ENCODE measurements around the gene CCL26.

- TF ChIP-seq POLR2A (IDR thresholded peaks at IDR 0.05; ENCODE audit: low read depth, low read length): no peak
- no peak for TF ChIP-seq POLR2AphosphoS5 (IDR thresholded peaks at IDR 0.05; ENCODE audit: low read depth, low read length)
- TF ChIP-seq TAF1 (IDR thresholded peaks at IDR 0.05; ENCODE audit: borderline replicate concordance, low read depth, low read length): no peak
These were observed 14.2 kb downstream of the CCL26 start for GRCh38 chr7:75757860-75758259.
